NCI-H526 treated with DMSO at 0.1 percent for 48 hours (cell line): ENCODE results near the gene GNPTAB.
A peak's percentile ranks its signal among the peaks of the same experiment; 100 is the strongest.

ENCODE experiments used
- DNase-seq: peaks from one replicate; lab custom pipeline; 2025; lab: John Stamatoyannopoulos, UW

Gene GNPTAB

DNA sequence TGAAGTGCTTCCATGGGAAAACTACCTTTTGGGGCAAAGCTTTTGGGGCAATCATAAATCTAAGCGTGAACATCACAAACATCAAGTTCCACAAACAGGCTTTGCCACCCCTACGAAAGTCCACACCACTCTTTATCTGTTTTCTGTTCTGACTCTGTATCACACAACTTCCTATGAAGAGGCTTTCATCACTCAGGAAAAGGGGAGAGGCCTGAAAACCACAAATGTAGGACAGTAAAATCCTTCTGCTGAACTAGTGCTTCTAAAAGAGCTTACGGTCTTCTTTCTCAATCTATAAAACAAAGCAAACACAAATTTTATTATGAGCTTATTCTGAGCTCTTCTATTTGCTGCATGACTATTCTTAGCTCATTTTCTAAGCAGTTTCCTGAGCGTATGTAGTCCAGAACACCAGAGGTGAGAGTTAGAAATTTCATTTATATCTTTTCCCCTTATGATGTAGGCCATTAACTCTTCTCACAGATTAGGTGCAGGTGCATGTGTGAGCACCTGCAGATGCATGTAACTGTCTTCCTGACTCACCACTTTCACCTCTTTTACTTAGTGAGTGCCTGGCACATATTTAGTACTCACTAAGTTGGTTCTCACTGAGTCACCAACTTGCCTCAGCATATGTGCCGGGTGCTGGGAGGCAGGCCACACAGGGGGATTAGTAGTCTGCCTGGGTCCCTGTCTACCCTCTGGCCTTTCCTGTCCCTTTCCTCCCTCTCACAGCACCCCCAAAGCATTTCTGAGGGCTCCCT is 58.6 kb downstream of the GNPTAB start:
- no peak for DNase-seq

DNA sequence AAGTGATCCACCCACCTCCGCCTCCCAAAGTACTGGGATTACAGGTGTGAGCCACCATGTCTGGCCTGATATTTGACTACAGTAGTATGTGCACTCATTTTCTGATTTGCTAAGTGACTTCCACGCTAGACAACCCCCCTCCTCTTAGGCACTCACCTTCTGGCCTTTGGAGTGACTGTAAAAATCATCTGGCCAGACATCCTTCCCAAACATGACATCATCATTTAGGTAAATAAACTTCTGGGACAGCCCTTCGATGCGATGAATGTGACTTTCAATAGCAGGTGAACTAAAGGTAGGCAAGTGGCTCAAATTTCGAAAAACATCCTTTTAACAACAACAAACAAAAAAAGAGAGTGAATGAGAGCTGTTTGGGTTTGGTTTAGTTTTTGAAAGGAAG is 60.9 kb downstream of the GNPTAB start:
- no peak for DNase-seq

DNA sequence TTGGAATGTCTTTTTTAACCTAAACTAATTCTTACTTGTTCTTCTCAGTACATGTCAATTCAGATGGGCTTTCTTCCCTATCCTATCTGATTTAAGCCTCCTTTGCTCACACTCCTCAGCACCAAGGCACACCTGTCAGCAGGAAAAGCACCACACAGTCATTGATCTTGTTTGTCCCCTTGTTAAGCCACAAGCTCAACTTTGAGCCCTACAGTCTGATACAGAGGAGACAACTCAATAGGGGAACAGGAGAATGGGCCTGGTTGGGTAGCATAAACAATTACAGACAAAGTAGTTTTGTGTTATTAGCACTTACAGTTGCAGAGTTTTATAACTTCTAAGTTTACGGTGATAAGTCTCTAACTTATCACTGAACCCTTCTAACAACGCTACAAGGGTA is 62.0 kb downstream of the GNPTAB start:
- DNase-seq, result no peak

DNA sequence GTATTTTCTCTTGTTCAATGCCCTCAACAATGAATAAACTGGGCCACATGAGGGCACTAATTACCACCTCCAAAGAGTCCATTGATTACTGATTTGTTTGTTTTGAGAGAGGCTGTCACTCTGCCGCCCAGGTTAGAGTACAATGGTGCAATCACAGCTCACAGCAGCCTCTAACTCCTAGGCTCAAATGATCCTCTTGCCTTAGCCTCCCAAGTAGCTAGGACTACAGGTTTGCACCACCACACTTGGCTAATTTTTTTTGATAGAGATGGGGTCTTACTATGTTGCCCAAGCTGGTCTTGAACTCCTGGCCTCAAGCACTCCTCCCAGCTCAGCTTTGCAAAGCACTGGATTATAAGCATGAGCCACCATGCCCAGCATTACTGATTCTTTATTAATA is 63.2 kb downstream of the GNPTAB start:
- no peak for DNase-seq

DNA sequence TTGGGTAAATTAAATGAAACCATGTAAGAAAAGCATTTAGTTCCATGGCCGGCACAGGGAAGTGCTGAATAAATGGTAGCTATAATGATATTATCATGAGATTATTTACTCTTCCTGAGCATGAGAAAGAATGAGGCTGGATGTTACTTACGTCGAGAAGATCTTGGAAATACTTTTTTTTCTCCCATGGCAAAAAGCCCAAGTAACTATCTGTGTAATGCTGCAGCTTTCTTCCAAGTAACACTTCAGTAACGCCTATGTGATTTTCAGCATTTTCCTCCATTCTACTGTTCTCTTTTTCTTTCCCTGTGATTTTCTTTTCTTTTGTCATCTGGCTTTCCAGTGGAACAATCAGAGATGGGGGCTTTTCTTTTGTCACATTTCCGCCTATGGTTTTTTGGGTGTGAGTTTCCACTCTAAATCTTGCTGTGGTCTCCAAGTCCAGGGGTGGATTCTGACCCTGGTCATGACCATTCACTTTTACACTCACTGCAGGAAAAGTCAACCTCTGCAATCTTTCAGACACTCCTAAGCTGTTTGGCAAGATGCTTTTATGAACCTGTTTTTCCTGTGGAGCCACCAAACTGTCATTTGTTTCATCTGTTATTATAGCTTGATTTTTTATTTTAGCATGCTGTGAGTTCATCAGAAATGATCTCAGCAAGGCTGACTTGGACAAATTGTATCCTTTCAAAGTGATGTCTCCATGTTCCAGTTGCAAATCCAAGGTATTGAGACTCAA is 66.5 kb downstream of the GNPTAB start:
- DNase-seq, result no peak

DNA sequence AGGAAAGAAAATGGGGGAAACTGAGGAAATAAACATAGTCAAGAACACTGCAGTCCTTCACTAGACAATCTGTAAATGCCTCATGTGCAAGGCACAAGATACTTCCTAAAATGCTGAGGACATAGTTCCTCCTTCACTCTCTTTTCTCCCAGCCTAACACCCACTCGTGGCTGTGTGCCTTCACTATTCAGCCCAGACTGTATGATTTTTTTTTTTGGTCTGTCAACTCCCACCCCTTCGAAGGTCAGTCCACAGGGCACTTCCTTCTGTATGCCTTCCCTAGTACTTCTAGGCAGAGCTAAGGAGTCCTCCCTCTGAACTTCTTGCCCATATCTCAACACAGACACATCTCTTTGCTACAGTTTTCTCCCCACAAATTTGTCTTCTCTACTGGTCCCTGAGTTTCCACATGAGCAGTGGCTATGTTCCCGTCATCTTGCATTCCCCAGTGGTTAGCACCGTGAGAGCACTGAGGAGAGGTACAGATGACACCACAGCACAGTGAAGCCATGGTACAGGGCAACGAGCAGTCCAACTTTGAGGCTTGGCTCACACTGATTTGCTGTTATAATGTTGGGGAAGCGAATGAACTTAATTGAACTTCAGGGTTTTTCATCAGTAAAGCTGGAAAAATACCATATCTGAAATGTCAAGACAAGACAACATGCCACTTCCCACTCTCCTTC is 67.4 kb downstream of the GNPTAB start:
- DNase-seq, result no peak

DNA sequence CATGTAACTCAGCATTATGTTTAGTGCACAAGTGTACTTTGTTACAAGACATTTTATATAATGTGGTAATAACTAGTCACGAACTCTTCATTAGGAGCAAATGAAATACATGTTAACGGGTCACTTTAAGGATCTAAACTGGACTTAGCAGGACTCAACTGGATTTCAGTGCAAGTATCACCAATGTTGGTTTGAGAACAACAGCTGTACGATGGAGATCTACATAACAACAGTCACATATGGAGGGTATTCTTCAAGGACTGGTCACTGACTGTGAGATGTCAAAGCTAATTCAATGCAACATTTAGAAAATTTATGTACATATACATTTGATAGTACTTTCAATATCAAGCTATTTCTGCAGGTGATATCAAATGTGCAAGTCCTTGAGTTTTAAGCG is 69.0 kb downstream of the GNPTAB start:
- DNase-seq, result no peak

DNA sequence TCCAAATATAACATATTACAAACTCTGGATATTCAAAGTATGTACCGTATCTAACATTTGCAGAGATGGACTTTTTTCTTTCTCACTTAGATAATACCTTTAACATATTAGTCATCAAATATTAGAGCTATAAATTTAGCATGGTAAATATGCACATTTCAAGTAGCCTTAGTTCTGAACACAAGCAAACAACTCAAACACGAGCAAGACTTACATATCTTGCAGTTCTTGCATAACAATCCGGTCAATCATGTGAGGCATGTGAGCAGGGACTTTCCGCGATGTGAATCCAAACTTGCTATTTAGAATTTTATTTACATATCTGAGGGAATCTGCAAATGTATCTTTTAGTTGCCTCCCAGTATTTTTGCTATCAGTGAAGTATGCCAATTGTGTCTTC is 69.4 kb downstream of the GNPTAB start:
- no peak for DNase-seq

DNA sequence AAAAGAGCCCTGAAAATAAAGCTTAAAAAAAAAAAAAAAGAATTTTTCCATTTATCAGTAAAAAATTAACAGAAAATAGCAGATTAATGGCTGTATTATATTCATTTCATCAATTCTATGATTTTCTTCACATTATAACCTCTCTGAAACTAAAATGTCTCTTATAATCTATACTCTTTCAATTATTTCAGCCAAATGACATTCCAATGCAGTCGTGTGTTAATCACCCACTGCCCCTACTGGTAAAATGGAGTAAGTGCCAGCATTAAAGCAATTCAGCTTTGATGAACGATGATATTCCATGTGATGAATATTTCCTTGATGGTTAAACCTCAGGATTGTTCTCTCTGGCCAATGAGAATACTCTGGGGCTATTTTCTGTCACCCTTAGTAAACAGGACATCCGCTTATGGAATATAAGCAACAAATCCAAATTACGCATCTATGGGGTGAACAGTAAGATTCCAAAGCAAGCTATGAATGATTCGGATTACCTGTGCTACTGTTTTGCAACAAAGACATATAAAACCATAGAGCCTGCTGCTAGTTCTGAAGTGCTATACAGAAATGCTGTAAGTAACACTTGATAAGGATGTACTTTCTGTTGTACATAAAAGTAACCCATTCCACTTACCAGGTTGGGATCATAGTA is 71.2 kb downstream of the GNPTAB start:
- DNase-seq, result peak; percentile 7

DNA sequence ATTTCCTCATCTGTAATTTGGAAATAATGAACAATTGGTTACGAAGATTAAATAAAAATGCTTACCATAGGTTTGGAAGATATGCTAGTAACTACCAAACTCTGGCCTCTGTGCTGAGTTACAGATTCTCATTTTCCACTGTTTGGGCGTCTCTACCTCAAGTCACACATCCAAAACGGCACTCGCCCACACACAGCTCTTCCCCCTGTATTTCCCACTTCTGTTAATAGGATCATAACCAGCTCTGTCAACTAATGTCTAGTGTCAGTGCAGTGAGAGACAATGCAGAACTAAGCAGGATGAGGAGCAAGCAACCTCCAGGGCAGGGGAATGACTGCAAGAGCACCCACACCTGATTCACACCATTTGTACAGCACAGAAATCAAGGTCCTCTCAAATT is 80.6 kb downstream of the GNPTAB start:
- DNase-seq, result no peak

DNA sequence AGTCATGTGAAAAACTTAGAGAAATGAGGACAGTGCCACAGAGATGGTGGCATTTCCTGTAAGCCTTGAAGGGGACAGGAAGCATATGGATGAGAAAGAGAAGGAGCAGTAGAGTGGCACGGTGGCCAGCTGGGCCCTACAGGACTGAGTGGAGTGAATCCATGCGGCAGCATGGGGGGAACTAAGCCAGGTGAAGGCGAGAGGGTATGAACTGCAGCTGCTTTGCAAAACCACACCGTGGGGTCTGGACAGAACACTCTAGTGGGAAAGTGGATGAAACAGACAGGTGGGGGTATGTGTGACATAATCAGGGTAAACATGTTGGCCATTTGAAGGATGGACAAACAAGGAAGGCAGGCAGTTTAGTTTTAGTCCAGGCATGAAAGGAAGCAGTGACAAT is 81.1 kb downstream of the GNPTAB start:
- no peak for DNase-seq

DNA sequence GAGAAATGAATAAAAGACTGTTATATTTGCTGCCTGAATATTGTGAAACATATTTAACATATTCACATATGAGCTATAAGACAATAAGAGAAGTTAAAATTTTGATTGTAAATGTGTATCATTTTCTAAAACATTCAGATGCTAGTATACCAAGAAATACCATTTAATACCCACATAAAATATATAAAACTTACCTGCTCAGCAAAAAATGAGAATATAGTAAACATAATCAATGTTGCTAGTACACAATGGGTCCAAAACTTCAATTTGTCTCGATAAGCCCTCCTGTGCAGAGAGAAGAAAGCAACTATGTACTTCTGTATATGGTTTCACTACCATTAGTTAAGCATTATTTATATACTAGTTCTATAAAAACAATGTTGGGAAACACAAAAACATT is 81.9 kb downstream of the GNPTAB start:
- no peak for DNase-seq

DNA sequence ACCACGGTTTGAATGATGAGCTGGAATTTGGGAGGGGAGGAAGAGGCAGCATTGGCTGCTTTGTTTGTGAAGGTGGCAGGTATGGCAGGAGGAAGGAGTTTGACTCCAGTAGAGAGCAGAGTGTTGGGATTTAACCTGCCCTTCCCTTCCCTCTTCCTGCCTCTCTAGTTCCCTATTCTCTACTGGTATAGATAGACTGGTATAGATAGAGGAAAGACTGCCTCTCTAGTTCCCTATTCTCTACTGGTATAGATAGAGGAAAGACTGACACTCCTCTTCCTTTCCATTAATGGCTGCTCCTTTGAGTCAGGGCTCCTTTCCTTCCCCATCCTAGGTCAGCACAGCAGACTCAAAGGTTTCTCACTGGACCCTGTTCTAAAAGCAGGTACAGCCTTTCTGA is 83.1 kb downstream of the GNPTAB start:
- no peak for DNase-seq

DNA sequence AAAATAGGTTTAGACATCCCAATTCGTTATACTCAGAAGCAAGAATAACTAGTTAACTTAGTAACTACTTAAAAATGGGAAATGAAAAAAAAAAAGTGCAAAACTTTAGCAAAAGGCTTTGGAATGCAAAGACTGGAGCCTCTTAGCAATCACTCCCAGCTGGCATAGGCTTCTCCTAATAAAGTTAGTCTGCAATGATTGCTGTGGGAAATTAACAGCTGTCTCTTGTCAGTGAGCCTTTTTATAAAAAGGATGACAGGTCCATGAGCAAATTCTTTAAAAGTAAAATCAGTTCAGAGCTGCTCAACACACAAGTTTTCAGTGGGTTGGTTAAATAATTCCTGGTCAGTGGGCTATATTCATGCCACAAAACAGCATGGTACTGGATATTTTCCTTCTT is 84.1 kb downstream of the GNPTAB start:
- DNase-seq, result no peak

DNA sequence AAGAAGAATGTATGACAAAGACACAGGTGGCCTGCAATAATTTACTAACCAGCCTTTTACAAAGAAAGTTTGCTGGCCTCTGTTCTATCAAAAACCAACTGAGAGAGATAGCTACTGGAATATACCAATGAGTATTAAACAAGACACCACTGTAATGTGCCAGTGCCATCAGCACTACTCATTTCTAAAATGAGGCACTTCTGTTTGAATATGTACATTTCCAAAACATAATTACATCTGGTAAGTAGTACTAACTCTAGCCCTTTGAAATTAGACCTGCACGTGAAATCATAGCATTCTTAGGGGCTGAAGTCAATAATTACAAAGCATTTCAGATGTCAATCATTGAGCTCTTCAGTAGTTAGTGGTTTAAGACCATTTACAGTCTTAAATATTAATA is 84.6 kb downstream of the GNPTAB start:
- no peak for DNase-seq

DNA sequence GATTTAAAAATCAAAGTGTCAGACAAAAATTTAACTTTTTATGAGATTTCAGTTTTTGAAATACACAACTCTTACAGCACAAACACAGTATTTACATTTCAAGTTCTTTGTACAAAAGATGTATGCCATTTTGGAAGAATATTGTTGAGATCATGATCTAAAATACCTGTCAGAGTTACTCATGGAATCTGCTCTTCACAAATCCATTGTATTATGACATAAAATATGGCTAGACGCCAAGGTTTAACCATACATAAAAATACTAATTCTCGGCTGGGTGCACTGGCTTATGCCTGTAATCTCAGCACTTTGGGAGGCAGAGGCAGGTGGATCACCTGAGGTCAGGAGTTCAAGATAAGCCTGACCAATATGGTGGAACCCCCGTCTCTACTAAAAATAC is 85.3 kb downstream of the GNPTAB start:
- no peak for DNase-seq

DNA sequence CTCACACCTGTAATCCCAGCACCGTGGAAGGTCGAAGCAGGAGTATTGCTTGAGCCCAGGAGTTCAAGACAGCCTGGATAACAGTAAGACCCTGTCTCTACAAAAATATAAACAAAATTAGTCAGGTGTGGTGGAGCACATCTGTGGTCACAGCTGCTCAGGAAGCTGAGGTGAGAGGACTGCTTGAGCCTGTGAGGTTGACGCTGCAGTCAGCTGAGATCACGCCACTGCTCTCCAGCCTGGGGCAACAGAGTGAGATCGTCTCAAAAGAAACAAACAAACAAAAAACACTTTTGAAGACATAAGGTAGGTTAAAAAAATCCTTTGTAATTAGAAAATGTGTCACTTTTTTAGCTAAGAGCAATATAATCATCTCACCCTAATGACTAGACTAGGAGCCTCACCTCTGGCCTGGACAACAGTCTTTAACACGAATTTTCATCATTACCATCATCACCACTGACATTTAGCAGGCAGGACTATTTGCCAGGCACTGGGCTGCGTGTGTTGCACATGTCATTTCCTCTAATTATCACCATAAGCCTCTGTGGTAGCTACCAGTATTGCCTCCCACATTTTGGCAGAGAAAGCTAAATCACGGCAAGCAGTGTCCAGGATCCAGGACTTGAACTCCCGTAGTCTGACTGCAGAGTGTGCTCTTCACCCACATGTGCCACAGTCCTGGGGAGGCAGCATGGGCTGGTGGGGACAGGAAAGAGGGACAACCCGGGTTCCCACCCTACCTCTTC is 86.9 kb downstream of the GNPTAB start:
- DNase-seq, result no peak

DNA sequence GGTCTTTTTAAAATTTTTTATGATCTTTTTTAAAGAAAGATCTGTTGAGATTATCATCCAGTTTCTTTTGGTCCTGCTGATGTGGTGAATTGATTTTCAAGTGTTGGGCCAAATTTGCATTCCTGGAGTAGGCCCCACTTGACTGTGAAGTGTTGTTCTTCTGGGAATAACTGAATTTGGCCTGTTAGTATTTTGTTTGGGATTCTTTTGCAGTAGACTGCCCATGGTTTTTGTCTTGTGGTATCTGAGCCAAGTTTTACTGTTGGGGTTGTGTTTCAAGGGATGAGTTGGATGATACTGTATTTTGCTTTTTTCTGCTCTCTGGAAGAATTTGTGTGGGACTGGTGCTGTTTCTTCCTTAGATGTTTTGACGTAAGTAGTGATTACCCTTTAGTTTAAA is 87.5 kb downstream of the GNPTAB start:
- DNase-seq, result no peak

DNA sequence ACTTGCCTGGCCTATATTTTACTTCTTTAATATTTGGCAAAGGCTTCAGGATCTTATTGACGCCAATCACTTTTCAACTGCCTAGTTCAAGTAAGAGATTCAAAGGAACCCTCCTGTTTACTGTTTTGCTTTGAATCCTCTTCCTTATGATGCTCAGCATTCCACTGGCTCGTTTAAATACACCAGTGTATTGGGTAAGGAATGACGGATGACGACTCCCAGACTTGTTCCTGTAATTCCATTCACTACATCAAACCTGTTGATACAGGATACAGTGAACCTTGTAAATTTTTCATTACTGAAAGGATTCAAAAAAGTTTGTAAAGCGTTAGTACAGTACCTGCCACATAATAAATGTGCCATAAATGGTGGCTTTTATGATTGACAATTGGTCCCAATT is 89.8 kb downstream of the GNPTAB start:
- DNase-seq, result no peak

DNA sequence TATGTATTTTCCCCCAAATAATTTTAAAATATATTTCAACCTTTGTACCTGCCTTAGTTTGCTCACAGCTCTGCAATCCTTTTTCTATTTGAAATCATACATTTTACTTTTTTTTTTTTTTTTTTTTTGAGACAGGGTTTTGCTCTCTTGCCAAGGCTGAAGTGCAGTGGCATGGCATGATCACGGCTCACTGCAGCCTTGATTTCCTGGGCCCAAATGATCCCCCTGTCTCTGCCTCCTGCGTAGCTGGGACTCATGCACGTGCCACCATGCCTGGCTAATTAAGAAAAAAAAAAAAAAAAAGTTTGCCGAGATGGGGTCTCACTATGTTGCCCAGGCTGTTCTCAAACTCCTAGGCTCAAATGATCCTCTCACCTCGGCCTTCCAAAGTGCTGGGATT is 90.2 kb downstream of the GNPTAB start:
- no peak for DNase-seq

DNA sequence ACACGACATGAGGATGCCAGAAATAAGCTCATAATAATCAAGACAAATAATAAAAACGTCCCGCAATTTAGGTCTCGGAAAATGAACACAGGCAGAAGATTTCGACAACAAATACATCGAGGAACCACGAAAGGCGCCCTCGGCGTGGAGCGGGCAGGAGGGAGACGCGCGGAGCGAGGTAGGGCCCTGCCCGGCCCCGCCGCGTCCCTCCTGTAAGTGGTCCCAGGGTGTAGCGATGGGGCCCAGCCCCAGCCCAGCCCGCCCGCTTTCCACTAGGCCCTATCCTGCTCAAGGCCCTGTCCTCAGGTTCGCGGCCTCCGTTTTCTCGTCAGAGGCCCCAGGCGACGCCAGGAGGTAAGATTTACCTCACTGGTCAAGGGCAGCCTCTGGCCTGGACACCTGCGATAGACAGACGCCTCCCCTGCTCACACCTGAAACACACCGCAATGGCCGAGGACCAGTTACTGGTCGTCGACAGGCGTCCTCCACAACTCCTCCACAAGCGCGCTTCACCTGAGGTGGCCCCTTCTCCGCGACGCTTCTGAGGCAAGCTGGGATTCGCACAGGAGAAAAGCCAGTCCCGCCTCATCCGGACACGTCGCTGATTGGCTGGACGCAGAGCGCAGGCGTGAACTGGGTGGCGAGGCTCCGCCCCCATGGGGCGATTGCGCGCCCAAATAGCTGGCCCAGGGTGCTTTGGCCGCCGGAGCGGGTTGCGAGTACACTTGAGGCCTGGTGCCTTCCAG is 91.7 kb downstream of the GNPTAB start, which contains the start of gene SYCP3:
Gene SYCP3 (minus strand): TSS at position 543 of the 746 bp plus-strand sequence. CDS start 1,527 bp downstream, outside the sequence.
- DNase-seq, result no peak
